GM21737 (cell line): Measurements from ENCODE around the gene ZBTB38.

Experiments used
- ATAC-seq: cut with Tn5 transposase; IDR thresholded peaks from one replicate; pipeline ENCODE4 v1.9.1; 2021; ENCODE audit warnings: mild to moderate bottlenecking, moderate library complexity; ENCODE audit not compliant: unreplicated experiment

The ZBTB38 gene

DNA sequence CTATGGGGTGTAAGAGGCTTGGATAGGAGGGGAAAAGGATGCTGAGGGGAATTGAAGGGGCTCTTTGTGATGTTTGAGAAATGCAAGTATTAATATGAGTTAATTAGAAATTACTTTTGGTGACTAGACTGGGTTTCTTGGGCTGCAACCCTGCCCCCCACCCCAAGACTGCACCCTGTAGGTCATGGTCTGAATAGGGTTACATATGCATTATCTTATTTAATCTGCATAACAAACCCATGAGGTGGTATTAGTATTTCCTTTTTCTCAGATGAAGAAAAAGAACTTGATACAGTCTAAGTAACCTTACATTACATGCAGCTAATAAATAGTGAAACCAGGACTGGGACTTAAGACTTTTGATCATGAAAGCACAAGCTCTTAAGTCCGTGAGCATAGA lies 5.6 kb upstream of the ZBTB38 start:
- ATAC-seq: no peak

DNA sequence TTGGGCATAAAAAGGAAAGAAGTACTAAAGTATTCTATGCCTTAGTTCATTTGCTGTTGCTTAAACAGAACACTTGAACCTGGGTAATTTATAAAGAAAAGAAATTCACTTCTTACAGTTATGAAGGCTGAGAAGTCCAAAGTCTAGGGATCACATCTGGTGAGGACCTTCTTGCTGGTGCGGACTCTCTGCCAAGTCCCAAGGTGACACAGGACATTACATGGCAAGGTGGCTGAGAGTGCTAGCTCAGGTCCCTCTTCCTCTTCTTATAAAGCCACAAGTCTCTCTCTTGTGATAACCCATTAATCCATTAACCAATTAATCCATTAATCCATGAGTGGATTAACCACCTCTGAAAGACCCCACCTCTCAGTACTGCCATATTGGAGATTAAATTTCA lies 3.1 kb upstream of the ZBTB38 start:
- no peak for ATAC-seq

DNA sequence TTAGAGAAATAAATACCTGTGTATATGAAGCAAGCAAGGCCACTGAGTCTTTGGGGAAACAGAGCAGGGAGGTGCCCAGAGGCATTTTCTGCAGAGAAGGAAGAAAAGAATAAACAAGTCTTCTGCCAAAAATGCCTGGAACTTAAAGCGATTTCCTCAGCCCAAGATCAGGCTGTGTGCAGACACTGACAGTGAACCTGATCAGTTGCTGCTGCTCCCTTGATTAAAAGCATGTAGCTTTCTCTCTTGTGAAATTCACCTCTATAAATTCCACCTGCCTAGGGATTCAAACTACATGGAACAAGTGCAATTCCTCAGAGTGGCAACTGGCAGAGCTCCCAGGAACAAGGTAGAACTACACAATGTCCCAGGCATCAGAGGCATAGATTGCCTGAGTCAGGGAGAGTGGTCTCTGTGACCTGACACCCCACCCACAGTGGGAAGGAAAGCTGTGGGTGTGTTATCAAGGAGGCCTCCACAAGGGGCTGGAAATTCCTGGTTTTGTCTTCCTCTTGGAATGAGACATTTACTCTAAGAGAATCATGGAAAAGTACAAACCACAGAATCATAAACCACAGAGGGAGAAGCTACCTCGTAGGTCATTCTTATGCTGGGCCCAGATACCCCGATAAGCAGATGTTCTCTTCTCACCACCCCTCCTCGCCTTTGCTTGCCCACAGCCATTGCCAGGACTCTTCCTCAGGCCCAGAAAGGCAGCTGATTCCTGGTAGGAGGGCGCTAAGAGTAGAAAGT lies 1.8 kb upstream of the ZBTB38 start:
- no peak for ATAC-seq

DNA sequence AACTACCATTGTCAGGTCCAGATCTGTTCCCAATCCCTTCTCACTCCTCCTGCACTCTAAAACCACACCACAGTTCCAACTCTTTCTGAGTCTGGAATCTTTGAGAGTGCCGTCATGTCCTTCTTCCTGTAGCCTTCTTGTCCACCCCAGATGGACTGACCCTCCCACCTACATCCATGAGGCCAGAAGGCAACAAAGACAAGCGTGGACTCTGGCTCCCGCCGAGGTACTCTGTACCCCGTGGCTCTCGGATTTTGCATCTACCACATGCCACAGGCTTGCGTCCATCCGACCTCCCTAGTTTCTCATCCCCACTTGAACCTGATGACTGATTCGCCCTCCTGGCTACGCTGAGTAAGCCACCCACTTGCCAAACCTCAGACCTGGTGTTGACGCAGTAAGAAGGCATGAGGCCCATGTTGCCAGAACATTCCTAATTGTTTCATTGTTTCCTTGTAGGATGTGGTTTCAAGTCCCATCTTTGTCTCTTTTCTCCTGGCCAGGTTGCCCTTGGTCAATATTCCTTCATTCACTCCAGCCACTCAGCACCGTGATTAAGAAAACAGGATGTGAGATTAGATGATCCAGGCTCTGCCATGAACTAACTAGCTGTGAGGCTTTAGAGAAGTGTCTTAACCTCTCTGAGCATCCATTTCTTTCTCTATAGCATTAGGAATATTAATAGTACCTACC lies 1.1 kb upstream of the ZBTB38 start:
- no peak for ATAC-seq

DNA sequence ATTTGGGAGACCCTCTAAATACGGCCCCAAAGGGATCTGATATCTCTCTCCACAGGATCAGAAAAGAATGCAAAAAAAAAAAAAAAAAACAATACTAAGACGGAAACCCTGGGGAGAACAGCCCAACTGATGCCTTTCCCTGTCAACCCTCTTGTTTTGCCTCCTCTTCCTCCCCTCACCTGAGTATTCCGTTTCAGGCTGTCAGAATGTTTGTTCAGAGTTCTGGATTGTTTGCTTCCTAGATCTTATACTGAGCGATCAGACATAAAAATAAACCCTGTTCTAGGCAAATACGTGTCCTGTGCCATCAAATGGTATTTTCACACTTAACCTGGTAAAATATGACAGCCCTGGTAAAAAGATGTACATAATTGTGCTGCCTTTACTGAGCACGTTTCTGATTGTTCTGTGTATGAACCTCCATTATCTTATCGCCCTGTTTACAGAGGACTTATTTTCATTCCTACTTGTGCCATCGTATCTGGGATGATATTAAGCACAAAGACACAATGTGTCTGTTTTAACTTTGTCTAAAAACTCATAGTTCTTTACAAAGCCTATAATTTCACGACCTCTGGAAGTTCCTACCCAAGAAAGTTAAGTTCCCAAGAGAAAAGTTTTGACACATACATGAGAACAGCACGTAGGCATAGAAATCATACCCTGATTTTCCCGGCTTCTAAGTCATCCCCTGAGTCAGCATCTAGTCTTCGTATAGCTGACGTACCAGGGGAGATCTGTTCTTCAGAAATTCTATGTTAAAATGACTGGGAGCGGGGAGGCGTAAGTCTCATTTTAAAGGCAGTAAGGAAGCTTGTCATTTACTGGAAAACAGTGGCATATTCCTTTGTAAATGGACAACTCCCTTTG lies 856 bp downstream of the ZBTB38 start:
- ATAC-seq: no peak

DNA sequence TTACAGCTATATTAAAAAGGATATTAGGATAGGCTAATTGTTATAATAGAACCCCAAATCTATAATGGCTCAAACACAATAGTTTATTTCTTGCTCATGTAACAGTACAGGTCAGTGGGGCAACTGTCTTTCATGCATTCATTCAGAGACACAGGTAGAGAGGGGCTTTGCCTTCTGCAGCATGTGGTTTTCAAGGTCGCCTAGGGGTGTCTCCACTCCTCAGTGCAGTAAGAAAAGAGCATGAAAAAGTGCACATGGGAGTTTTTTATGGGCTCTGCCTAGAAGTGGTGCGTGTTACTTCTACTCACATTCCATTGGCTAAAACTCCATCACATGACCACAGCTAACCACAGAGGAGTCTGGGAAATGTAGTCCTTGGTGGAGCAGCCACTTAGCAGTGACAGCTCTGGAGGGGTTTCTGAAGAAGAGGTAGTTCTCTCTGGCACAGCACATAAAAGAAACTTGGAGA lies 1.8 kb downstream of the ZBTB38 start:
- peak; percentile 82 for ATAC-seq

DNA sequence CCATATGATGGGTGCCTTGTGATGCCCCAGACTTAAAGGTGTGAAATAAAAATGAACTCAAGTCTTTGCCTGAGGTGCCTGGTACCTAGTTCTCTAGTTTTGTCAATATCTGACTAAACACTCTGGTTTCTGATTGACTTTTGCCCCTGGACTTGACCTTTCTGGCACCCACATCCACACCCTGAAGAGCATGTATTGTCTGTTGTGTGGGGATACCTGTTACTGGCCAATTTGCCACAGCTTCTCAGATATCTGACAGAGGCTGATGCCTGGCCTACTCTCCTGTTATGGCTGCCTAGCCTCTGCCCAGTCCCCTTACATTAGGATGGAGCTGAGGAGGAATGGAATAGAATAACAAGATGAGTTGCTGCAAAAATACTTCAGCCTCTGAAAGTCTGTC lies 3.6 kb downstream of the ZBTB38 start:
- no peak for ATAC-seq

DNA sequence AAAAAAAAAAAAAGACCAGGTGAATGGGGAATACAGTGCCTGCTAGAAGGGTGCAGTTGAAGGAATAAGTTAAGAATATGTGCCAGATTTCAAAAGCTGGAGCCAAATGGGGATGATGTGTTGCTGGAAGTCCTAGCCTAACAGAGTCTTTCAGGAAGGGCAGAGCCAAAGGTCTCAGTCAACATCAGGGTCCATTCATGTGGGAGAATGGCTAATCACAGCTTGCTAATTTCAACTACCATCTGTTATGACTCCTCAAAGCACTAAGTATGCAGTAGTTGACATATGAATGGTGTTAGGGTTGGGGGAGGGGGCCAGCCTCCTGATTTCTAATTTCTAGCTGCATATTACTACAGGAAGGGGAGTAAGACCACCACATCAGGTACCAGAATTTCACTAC lies 4.4 kb downstream of the ZBTB38 start:
- ATAC-seq: no peak

DNA sequence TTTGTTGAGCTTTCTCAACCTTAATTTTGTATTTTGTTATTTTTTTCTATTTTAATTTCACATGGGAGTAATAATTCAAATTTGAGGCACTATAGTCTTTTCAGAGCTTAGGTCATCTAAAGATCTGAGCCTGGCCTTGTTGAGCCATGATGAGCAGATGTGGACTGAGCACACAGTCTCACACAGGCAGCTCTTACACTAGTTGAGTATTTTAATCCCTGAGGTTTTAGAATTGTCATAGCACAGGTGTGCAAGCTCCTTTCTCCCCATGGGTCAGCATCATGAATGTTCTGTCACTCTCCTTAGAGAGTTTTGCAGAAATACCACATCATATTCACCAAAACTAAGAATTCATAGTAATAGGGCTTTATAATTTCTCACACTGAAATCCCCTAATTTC lies 4.9 kb downstream of the ZBTB38 start:
- ATAC-seq: no peak

DNA sequence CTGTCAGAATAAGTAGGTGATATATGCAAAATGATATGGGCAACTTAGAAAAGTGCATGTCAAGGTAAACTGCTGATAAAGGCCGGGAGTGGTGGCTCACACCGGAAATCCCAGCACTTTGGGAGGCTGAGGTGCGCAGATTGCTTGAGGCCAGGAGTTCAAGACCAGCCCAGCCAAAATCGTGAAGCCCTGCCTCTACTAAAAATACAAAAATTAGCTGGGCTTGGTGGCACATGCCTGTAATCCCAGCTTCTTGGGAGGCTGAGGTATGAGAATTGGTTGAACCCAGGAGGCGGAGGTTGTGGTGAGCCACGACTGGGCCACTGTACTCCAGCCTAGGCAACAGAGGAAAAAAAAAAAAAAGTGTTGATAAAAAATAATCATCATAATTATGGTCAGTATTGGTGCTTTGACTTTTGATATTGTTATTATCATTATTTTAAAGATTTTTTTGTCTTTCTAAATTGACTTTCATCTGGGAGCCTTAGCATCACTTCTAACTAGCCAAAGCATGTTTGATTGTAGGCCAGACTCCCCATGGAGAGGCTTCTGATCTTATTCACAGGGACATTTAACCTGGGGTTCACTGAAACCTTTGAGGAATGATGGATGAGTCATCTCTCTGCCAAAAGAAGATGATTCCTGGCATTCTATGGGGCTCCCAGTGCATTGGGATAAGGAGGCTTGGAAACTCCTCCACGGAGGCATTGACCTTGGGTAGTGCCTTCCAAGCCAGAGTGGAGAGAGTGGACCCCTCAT lies 5.6 kb downstream of the ZBTB38 start:
- ATAC-seq: no peak

DNA sequence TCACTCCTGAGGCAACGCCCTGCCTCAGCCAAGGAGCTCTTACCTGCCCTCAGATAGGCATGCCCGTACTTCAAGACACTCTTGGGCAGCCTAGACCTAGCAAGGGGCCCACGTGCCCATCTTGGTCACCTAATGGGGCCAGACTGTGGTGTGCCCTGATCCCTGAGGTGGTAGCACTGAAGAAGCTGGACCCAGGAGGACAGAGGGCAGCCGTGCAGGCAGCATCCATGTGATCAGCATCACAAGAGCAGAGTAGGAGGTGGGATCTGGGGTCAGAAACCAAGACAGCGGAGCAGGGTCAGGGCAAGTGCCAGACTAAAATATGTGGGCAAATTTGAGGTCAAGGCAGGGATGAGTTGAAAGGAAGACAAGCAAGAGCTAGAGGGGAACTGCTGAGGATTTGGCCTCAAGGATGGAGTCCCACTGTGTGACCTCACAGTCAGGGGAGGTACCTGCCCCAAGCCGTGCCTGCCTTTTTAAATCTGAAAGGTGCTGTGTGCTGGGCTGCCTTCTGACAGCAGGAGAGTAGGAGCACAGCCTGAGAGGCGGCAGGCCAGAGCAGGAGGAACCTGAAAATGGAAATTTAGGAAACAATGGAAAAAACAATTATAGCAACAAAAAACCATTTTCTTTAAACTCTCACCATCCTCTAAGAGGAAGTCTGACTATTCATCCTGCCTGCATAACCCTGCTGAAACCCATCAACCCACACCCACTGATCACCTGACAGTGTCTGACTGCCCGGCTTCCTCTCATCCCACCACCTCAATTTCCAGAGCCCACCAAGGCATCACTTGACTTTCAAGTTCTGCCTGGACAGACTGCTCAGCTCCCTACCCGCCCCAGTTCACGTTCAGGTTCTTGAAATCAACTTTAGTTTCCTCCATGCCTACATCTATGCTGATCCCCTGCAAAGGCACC lies 7.3 kb downstream of the ZBTB38 start:
- ATAC-seq: no peak

DNA sequence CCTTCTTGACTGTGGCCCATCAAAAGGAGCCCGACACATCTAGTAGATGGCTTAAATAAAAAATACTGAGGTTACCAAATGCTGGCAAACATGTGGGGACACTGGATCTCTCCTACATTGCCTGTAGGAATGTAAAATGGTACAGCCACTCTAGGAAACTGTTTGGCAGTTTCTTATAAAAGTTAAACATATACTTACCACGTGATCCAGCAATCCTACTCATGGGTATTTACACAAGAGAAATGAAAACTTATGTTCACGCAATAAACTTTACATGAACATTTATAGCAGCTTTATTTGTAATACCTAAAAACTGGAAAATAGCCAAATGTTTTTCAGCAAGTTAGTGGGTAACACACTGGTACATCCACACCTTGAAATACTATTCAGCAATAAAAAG lies 9.1 kb downstream of the ZBTB38 start:
- no peak for ATAC-seq

DNA sequence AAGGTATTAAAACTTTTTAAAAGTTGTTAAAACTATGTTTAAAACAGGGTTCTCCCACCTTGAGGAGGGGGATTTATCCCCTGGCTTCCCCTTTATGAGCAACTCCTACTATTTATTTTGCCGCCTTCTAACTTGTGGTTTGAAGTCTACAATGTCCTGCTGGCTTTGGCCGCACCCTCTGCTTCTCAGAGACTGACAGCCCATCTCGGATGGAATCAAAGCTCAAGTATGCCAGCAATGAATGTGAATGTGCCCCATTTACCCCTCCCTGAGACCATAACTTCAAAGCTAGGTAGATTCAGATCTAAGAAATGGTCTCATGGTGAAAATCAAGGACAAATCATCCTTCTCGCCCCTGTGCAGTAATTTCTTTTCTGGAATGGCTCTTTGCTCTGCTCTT lies 10.3 kb downstream of the ZBTB38 start:
- no peak for ATAC-seq

DNA sequence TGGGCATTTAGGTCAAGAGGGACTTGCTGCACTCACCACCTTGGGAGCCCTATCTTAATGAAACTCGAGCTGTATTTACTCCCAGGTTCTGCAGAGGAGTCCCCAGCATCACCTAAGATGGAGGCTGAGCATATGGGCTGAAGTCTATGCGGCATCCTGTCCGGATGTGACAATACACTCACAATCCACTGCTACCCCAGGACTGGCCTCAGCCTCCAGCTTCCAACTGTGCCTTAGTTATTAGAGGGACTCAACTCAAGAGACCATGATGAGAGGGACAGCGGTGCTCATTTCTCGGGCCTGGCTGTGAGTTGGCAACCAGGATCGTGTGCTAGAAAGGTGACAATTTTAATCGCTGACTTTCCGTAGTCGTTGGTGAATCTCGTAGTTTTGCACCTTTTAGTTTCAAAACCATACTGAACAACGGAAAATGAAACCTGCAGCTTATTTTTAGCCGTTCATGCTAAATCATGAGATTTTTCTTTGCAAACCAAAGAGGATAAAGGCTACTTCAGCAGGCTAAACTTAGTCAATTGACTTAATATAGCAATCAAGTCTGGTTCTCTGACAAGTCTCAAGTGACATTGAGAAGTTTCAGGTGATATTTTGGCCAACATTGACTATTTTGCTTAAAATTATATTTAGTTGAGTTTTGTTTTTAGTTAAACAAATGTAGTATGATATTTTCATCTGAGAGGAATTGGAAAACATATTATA lies 11.1 kb downstream of the ZBTB38 start:
- peak; percentile 55 for ATAC-seq

DNA sequence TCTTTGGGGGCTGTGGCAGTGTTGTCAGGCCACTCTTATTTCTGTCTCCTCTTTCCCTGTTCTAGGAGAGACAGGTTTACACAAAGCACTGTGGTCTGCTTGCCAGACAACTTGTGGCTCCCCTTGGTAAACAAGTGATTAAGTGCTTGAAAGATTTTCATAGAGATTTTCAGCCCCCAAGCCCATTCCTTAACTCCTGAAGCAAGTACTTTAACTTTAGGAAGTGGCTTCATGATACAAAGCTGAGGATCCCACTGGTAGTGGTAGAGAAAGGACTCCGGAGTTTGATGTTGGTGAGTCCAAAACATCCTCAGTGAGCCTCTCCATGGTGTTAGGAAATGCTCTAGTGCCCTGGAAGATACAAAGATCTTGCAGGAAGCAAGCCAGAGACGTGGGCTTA lies 12.0 kb downstream of the ZBTB38 start:
- ATAC-seq: no peak

DNA sequence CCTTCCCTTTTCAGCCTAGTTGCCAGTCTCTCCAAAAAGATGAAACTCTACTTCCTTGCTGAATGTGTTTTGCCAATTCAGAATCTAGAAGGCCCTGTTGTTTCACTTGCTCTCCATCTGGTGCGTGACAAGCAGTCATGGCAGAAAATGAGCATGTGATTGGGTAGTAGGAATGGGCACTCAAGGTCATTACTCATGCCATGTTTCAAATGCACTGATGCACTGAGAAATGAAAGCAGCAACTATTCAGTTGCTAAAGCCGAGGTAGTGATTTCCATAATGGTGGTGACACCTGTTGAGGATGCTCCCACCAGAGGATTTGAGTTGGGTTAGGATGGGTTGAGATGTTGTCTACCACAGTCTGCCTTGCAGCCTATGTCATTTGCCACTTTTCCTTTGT lies 12.7 kb downstream of the ZBTB38 start:
- peak; percentile 30 for ATAC-seq

DNA sequence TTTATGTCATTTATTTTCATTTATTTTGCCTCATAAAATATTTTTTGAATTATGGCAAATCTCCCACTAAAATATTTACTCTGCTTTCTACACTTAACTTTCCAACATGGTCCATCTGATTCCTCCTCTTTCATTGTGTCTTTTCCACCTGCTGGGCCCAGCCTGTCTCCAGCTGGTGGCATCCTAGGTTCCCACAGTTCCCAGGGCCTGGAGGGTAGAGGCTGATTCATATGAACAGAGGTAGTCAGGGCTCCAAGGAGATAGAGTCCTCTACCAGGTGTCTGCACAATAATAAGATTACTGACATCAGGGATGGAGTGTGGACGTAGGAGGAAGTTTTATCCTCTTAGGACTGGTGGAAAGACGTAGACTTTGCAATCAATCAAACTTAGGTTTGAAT lies 14.3 kb downstream of the ZBTB38 start:
- ATAC-seq: no peak

DNA sequence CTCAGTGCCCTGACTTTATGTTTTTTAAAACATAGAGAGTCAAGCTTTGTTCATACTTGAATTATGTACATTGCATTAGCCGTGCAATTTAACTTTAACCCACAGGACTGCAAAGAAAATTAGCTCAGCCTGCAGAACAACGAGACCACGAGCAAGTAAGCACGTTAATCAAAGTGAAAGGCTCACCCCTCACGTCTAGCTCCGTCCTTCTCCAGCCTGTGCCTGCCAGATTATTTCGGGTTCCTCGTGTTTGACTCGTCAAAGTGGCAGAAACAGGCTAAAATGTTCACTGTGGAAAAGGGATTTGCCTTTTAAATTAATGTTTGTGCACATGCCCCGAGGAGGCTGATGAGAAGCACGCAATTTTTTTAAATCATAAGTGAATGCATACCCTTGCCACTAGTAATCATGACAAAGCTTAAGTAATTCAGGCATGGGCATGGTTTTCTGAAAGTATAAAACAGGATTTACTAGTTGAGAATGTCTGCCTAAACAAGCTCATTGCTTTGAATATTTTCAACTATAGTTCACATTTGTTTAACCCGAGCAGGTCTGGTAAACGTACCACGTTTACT lies 15.3 kb downstream of the ZBTB38 start:
- ATAC-seq: no peak

DNA sequence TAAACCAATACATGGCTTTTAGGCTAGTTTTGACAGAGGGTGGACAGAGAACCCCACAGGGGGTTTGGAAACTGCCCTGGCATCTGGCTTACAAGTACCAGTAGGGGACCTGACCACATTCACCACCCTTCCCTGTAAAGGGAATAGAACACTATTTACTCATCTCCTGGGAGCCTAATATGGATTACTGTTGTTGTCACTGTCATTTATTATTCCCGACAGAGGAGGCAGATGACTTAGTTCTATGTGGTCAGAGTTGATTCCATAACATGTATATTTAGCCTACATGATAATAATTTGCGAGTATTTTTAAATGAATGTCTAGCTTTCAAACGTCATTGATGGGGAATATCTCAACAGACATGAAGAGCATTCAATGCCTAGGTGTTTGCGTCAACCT lies 15.9 kb downstream of the ZBTB38 start:
- ATAC-seq: no peak
